GM21576 (cell line): ENCODE data around the gene SPEG.

ENCODE experiments used
- ATAC-seq: cut with Tn5 transposase; IDR thresholded peaks from one replicate; pipeline ENCODE4 v1.9.1; 2021; ENCODE audit warnings: mild to moderate bottlenecking, moderate library complexity; ENCODE audit not compliant: unreplicated experiment

The SPEG gene

GRCh38 chr2:219442256-219443015, 7.8 kb downstream of the SPEG start:
- no peak for ATAC-seq

- ATAC-seq = no peak
These were observed 8.5 kb downstream of the SPEG start for GRCh38 chr2:219443016-219443696.

DNA sequence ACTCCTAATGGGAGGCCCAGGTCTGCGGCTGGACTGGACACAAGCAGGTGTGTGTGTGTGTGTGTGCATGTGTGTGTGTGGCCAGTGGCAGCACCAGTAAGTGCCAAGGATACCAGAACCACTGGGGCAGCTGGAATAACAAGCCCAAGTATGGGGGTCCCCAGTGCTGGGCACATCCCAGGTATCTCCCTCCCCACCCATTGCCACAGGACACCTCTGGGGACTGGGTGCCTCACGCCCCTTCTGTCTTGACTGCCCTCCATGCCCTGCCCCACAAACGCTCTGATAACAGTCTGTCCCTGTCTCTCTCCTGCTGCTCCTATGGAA, 9.0 kb downstream of the SPEG start:
- ATAC-seq = no peak

- no peak for ATAC-seq
These were observed 10.0 kb downstream of the SPEG start for GRCh38 chr2:219444566-219445091.

GRCh38 chr2:219445220-219445640, 10.6 kb downstream of the SPEG start:
- no peak for ATAC-seq

GRCh38 chr2:219446101-219446504, 11.5 kb downstream of the SPEG start:
- ATAC-seq = no peak

DNA sequence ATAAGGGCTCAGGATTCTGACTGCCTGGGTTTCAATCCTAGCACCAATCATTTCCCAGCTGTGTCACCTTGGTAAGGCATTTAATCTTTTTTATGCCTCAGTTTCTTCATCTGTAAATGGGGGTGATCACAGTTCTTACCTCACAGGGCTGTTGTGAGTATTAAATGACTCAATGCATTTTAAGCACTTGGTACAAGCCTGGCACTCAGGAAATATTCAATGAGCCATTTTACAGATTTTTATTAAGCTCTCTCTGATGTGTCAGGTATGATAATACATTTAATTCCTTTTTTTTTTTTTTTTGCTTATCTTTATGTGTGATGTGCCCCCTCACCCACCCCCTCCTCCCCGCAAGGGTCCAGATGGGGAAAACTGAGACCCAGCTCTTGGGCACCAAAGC, 12.0 kb downstream of the SPEG start:
- no peak for ATAC-seq

GRCh38 chr2:219447242-219448098, 12.8 kb downstream of the SPEG start:
- ATAC-seq = no peak

DNA sequence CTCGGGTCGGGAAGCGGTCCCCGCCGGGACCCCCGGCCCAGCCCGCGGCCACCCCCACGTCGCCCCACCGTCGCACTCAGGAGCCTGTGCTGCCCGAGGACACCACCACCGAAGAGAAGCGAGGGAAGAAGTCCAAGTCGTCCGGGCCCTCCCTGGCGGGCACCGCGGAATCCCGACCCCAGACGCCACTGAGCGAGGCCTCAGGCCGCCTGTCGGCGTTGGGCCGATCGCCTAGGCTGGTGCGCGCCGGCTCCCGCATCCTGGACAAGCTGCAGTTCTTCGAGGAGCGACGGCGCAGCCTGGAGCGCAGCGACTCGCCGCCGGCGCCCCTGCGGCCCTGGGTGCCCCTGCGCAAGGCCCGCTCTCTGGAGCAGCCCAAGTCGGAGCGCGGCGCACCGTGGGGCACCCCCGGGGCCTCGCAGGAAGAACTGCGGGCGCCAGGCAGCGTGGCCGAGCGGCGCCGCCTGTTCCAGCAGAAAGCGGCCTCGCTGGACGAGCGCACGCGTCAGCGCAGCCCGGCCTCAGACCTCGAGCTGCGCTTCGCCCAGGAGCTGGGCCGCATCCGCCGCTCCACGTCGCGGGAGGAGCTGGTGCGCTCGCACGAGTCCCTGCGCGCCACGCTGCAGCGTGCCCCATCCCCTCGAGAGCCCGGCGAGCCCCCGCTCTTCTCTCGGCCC, 13.6 kb downstream of the SPEG start:
- ATAC-seq = no peak

- no peak for ATAC-seq
These were observed 14.2 kb downstream of the SPEG start for GRCh38 chr2:219448776-219449341.

DNA sequence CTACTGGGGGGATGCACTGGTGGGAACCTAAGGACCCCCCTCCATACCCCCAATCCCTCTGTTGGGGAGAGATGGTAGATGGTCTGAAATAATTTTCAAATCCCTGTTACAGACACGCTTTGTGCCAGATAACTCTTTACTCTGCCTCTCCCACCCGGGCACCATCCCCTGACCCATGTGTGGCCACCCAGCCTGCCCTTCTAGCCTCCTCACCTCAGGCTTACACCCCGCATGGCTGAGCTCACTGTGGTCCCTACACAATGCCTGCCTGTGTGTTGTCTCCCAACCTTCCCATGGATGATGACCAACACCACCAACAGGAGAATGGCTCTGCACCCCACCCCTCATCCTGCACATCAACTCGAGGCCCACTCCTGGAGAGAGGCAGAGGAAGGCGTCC, 15.0 kb downstream of the SPEG start:
- ATAC-seq = no peak

- ATAC-seq = no peak
These were observed 17.2 kb downstream of the SPEG start for GRCh38 chr2:219451661-219452360.

DNA sequence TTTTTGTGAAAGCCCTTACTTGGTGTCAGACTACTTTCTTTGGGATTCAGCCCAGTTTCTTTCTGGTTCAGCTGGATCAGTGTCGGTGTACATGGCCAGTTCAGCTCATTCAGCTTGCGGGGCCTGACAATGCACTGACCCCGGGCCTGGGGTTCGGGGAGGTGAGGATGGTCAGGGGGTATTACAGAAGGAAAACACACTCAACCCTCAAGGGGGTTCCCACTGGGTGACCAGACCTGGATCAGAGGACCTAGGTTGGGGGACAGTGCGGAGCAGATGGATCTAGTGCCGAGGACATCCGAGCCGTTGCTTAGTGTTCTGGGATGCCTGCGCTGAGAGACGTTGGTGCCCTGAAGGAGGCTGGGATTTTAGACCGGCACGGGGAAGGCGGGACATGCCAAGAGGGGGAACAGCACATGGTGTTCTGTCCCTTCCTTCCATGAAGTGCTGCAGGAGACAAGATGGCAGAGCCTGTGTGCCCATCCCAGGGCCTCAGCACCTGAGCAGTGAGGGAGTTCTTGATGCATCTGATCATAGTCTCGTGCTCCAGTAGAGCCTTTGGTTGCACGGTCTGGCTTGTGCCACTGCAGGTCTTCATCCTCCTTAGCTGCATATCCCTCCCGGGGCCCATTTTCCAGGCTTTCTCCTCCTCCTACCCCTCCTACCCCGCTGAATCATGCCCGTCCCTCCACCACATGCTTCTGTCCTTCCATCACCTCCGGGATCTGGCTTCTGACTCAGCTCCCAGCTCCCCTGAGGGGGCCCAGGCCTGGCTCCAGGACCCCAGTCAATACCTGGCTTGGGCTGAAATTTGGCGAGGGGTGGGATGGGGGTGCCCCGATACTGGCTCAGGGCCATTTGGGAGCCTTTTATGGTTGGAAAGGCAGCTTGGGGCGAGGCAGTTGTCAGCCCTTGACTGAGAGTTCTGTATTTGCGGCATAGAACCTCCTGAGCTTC, 18.0 kb downstream of the SPEG start:
- no peak for ATAC-seq

DNA sequence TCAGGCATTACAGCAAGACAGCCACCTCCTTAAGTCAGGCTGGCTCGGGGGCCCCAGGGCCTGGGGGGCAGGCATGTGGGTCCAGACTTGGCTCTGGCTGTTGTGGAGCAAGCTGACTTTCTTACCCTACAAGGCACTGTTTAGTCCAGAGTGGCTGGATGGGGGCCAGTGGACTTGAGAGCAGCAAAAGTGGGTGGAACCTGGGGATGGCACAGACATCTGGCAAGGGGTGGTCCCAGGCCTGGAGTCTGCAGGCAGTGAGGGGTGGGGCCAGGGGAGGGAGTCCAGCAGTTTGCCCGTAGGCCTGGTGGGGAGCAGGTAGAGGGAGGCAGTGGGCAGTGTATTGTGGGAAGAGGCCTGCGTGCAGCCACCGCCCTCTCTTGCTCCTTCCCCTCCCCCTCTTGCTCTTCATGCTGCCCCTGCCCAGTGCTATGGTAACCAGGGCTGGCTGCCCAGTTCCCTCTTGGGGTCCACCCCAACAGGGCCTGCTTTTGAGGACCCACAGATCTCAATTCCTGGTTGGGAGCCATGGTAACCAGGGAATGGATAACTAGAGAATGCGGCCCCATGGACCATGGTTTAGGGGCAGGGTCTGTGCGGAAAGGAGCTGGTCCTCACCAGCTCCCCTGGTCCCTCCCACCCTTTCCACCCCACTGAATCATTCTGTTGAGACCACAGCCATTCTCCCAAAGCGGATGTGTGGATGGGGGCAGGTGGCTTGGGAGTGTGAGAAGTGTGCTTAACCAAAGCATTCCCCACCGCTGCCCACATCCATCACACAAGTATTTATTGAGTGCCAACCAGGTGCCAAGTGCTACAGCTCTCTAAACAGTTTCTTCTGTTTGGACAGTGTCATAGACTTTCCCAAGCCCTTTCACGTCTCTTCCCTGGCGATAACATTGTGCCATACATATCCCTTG, 19.3 kb downstream of the SPEG start:
- ATAC-seq = no peak

- ATAC-seq = no peak
These were observed 20.9 kb downstream of the SPEG start for GRCh38 chr2:219455581-219455980.

DNA sequence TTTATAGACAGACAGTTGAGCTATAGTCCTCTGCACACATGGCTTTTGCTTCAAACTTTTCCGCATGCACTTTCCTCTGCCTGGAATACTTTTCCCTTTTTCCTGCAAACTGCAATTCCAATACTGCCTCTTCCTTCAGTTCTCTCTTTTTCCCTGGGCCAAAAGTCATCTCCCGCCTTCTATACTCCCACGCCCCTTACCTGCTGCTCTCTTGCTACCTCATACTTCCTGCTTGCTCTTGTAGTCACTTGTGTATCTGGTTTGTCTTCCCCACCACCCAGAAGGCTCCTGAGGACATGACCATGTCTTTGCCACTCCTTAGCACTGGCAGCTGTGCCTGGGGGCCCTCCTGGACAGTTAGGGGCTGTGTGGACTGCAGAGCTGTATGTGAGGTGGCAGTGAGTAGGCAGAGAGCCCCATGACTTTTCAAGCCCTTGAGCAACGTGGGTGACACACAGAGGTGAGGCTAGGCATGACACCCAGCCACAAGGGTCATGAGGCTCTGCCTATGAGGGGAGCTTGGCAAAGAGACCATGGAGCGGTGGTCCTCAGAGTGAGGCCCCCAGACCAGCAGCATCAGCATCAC, 23.2 kb downstream of the SPEG start:
- ATAC-seq = no peak

DNA sequence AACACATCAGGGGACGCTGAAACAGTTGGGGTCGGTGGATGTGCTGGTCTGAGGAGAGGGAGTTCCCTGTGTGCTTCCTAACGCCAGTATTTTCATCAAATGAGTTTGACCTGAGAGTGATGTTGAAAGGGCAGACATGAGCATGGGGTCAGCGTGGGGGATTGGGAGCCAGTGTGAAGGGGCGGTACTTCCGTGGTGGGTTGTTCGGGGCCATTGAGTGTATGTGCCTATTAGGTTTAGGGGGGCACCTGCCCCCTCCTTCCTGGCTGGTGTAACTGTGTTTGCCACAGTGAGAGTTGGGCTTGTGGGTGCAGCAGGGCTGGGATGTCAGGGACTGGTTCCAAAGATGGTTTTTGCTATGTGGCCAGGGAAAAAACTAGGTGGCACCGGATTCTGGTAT, 24.4 kb downstream of the SPEG start:
- no peak for ATAC-seq
